GM23248 (cell line): ENCODE measurements around the gene USP2.

Experiments used
- EZH2 ChIP-seq: fragments of 200-600 bp; sonication (generic); IDR thresholded peaks from 2 replicates; pipeline ENCODE4 v1.6.1; 2018; ENCODE audit warnings: antibody characterized with exemption, mild to moderate bottlenecking; ENCODE audit not compliant: insufficient read depth, poor library complexity, severe bottlenecking
- EZH2phosphoT487 ChIP-seq: fragments of 200-600 bp; sonication (generic); IDR thresholded peaks from 2 replicates; pipeline ENCODE4 v1.6.1; 2018; ENCODE audit warnings: antibody characterized with exemption, moderate library complexity, mild to moderate bottlenecking, low read depth; ENCODE audit not compliant: insufficient read depth

- TF ChIP-seq EZH2 (no peak), EZH2phosphoT487 (no peak)
Observed at GRCh38 chr11:119415966-119416365, 34.5 kb upstream of the USP2 start.
